ENCODE results near the gene KCNN3. TPM values are rescaled to one million over a fixed set of nuclear protein-coding genes. Genes with fewer than 3 reads are reported as not detected.

Gene KCNN3
- total RNA-seq, 4 donors from 2014 or later, result 0.24 to 2.4 (median 0.95) TPM

- ATAC-seq (ENCODE audit: low FRiP score), result no peak
- DNase-seq (ENCODE audit: low spot score), result no peak
- TF ChIP-seq CTCF (IDR thresholded peaks at IDR 0.05), result no peak
Measured at GRCh38 chr1:154818911-154819310, 51.2 kb downstream of the KCNN3 start.

GRCh38 chr1:154816937-154817336, 53.1 kb downstream of the KCNN3 start:
- no peak for DNase-seq (ENCODE audit: low spot score)
- TF ChIP-seq CTCF (IDR thresholded peaks at IDR 0.05), result no peak
- no peak for ATAC-seq (ENCODE audit: low FRiP score)

- no peak for TF ChIP-seq CTCF (IDR thresholded peaks at IDR 0.05)
Measured at GRCh38 chr1:154816369-154816768, 53.7 kb downstream of the KCNN3 start.

GRCh38 chr1:154813846-154814505, 56.1 kb downstream of the KCNN3 start:
- DNase-seq (ENCODE audit: low spot score) (no peak), ATAC-seq (ENCODE audit: low FRiP score) (no peak)
- TF ChIP-seq CTCF (IDR thresholded peaks at IDR 0.05), result no peak

More at GRCh38 chr1:154816369-154816768, 53.7 kb downstream of the KCNN3 start:
- DNase-seq (ENCODE audit: low spot score), result no peak
- ATAC-seq (ENCODE audit: low FRiP score), result no peak

- TF ChIP-seq CTCF (IDR thresholded peaks at IDR 0.05), result no peak
- DNase-seq (ENCODE audit: low spot score), result no peak
Measured at GRCh38 chr1:154813300-154813816, 56.7 kb downstream of the KCNN3 start.

GRCh38 chr1:154812877-154813276, 57.2 kb downstream of the KCNN3 start:
- DNase-seq (ENCODE audit: low spot score) (no peak), ATAC-seq (ENCODE audit: low FRiP score) (no peak)
- TF ChIP-seq CTCF (IDR thresholded peaks at IDR 0.05), result no peak

More at GRCh38 chr1:154813300-154813816, 56.7 kb downstream of the KCNN3 start:
- peak; percentile 67 for ATAC-seq (ENCODE audit: low FRiP score)

GRCh38 chr1:154810571-154810970, 59.5 kb downstream of the KCNN3 start:
- TF ChIP-seq CTCF (IDR thresholded peaks at IDR 0.05), result no peak
- no peak for ATAC-seq (ENCODE audit: low FRiP score)
- DNase-seq (ENCODE audit: low spot score), result no peak
